Measurements from ENCODE around the gene ZNF22.

ZNF22 gene

GRCh38 chr10:45000752-45001380 lies at the start of gene ZNF22:
Gene ZNF22, plus strand, starts transcription at chr10:45000923. Its CDS starts 2,446 bp downstream, at chr10:45003369.
- peak; percentile 51 for DNase-seq

- no peak for DNase-seq
Observed at GRCh38 chr10:44951576-44952226, 49.0 kb upstream of the ZNF22 start.

- DNase-seq: no peak
Observed at GRCh38 chr10:44952779-44953231, 47.9 kb upstream of the ZNF22 start.

- DNase-seq: no peak
Observed at GRCh38 chr10:44954042-44954441, 46.7 kb upstream of the ZNF22 start.

- no peak for DNase-seq
Observed at GRCh38 chr10:44954962-44955361, 45.8 kb upstream of the ZNF22 start.

- no peak for DNase-seq
Observed at GRCh38 chr10:44955413-44956070, 45.2 kb upstream of the ZNF22 start.

- DNase-seq: no peak
Observed at GRCh38 chr10:44956226-44956625, 44.5 kb upstream of the ZNF22 start.

- DNase-seq: no peak
Observed at GRCh38 chr10:44956717-44957706, 43.7 kb upstream of the ZNF22 start.

GRCh38 chr10:44958196-44958897 lies 42.4 kb upstream of the ZNF22 start:
- DNase-seq: no peak

- DNase-seq: no peak
Observed at GRCh38 chr10:44958898-44959246, 41.9 kb upstream of the ZNF22 start.

- peak; percentile 87 for DNase-seq
Observed at GRCh38 chr10:44959247-44960087, 41.3 kb upstream of the ZNF22 start, which contains the start of gene RASSF4. Gene RASSF4, plus strand, starts transcription at chr10:44959802. Its CDS starts 10,401 bp downstream, at chr10:44970203.

GRCh38 chr10:44960088-44960460 lies 40.6 kb upstream of the ZNF22 start:
- DNase-seq: no peak

- no peak for DNase-seq
Observed at GRCh38 chr10:44960482-44961229, 40.1 kb upstream of the ZNF22 start.

GRCh38 chr10:44961230-44961571 lies 39.5 kb upstream of the ZNF22 start:
- DNase-seq: no peak

GRCh38 chr10:44961931-44962750 lies 38.6 kb upstream of the ZNF22 start:
- DNase-seq: no peak

GRCh38 chr10:44962870-44963738 lies 37.6 kb upstream of the ZNF22 start:
- DNase-seq: no peak

GRCh38 chr10:44963772-44964633 lies 36.7 kb upstream of the ZNF22 start:
- DNase-seq: no peak

GRCh38 chr10:44965104-44965503 lies 35.6 kb upstream of the ZNF22 start:
- no peak for DNase-seq
